Panc1 (cell line): Measurements from ENCODE around the gene MEIS1.

Experiments used
- CTCF ChIP-seq: fragments of 450-650 bp; IDR thresholded peaks from 2 replicates; pipeline ENCODE4 v1.5.1; 2017; ENCODE audit warnings: mild to moderate bottlenecking
- POLR2AphosphoS5 ChIP-seq: IDR thresholded peaks from 2 replicates; pipeline ENCODE4 v1.6.1; 2012; ENCODE audit warnings: mild to moderate bottlenecking, low read depth, low read length, moderate library complexity

DNA sequence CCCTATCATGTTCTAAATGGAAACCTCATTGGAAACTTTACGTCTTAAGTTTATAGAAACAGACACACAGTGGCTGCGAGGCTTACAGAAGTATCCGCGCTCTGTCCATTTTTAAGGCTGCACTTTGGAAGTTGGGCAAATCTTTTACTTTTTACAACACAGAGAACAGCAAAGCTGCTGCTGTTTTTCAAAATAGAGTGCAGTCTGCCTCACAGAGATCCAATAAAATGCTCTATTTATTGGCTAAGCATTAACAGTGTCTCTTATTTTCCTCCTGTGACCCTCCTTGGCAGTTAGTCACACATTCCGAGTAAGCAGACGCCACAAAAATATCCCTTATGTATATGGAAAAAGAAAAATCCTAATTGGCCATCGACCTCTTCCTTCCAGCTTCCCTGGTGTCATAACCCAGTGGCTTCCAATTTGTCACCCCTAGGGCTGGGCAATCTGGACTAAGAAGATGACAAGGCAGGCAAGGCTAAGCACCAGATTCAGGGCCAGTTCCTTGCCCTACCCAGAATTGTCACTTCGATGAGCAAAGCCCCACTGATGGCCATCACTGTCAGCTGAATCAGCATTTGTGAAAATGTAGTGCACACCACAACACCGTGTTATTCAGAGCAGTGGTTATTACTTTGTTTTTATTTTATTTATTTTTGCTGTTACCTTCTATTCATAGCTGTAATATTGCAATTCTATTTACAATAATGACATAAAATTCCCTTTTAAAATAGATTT lies 47.7 kb upstream of the MEIS1 start:
- no peak for TF ChIP-seq POLR2AphosphoS5
- TF ChIP-seq CTCF = no peak
